ENCODE measurements around the gene MRPS2. TPM values are rescaled to one million over a fixed set of nuclear protein-coding genes. Genes with fewer than 3 reads are reported as not detected.

MRPS2 gene
- total RNA-seq, 1 experiment from 2014 or later: 81.0 TPM

- no peaks in the 10 kb centered on the region for H3K23me2 ChIP-seq (ENCODE audit: insufficient read length, low read depth, low read length, poor library complexity, severe bottlenecking)
- DNase-seq: no peak
Observed at GRCh38 chr9:135463140-135463539, 37.3 kb upstream of the MRPS2 start.

More at GRCh38 chr9:135463140-135463539, 37.3 kb upstream of the MRPS2 start:
- Mint-ChIP-seq H3K4me1 (peaks cover 0 to 2% of the 10 kb centered on the region in 2 experiments; a peak in 2 of 4 replicates), H3K4me3 (no peak overlapping the region), H3K27ac (no peak overlapping the region), H3K36me3 (ENCODE audit: insufficient read depth in 1 of 3, low read depth in 3 of 3) (no peaks in the 10 kb centered on the region), H3K27me3 (ENCODE audit: low read depth) (no peaks in the 10 kb centered on the region; the same call in 1 of the 2 replicates), H3K9me3 (no peaks in the 10 kb centered on the region)
- no peaks in the 10 kb centered on the region for H3K9me3 ChIP-seq (ENCODE audit: control insufficient read depth, low read depth, low read length)
- no peak overlapping the region for H3K27ac ChIP-seq (ENCODE audit: insufficient read length, low read depth, low read length)
- H3K23ac ChIP-seq (ENCODE audit: insufficient read length, low read depth, low read length): no peak overlapping the region
- no peaks in the 10 kb centered on the region; the same call in 1 of the 2 replicates for H3K27me3 ChIP-seq (ENCODE audit: insufficient read depth, low read length)
- no peaks in the 10 kb centered on the region for H3K4me1 ChIP-seq (ENCODE audit: insufficient read depth, low read length)
- H3K79me1 ChIP-seq (ENCODE audit: insufficient read depth, low read depth, low read length, poor library complexity, severe bottlenecking): no peaks in the 10 kb centered on the region
- no peak overlapping the region for H2AFZ ChIP-seq (ENCODE audit: low read length)
- no peak overlapping the region for H2BK12ac ChIP-seq (ENCODE audit: insufficient read length, low read depth, low read length)
- H2BK20ac ChIP-seq (ENCODE audit: low read depth, low read length, poor library complexity, severe bottlenecking): no peak overlapping the region
- no peak overlapping the region for H3K56ac ChIP-seq (ENCODE audit: insufficient read length, low read depth, low read length)
- no peak for TF ChIP-seq CTCF (conservative IDR thresholded peaks at IDR 0.05)
- no peaks in the 10 kb centered on the region for H3K79me2 ChIP-seq (ENCODE audit: insufficient read depth, low read length)
- H2BK120ac ChIP-seq (ENCODE audit: low read depth, low read length, poor library complexity, severe bottlenecking): no peak overlapping the region
- no peak overlapping the region for H3K4ac ChIP-seq (ENCODE audit: low read depth, low read length)
- whole genome bisulfite sequencing (ENCODE audit: extremely low coverage, insufficient read length, low lambda C conversion rate): no CpG with 5 or more reads among the region's 3 CpGs
- no peak overlapping the region for H2BK5ac ChIP-seq (ENCODE audit: insufficient read length, low read length)
- H3K4me2 ChIP-seq (ENCODE audit: insufficient read depth, insufficient read length, low read length): no peak overlapping the region
- no peaks in the 10 kb centered on the region for H4K20me1 ChIP-seq (ENCODE audit: control insufficient read depth, insufficient read depth, insufficient read length)
- no peak overlapping the region for H4K5ac ChIP-seq (ENCODE audit: insufficient read length, low read depth, low read length)
- no peak overlapping the region for H2BK15ac ChIP-seq (ENCODE audit: low read depth, low read length)
- no peak overlapping the region for H4K91ac ChIP-seq (ENCODE audit: insufficient read length, low read depth, low read length)
- no peak overlapping the region for H3T11ph ChIP-seq (ENCODE audit: low read length)
- H3K14ac ChIP-seq (ENCODE audit: insufficient read depth, low read length): no peak overlapping the region
- H3K9ac ChIP-seq (ENCODE audit: extremely low read depth, insufficient read length, low read length): no peak overlapping the region
- no peak overlapping the region for H2AK5ac ChIP-seq (ENCODE audit: insufficient read length, low read length)
- H3K18ac ChIP-seq (ENCODE audit: insufficient read length, low read depth, low read length): no peak overlapping the region
- no peak overlapping the region for H4K8ac ChIP-seq (replicated peaks; ENCODE audit: insufficient read length, low read depth, low read length)

All from H9 (cell line).